Mesothelial cell of epicardium (in vitro differentiated cells): ENCODE data around the gene LAMC3. TPM values are rescaled to one million over a fixed set of nuclear protein-coding genes. Genes with fewer than 3 reads are reported as not detected.

Source experiments
- DNase-seq, 2 experiments: peaks; one replicate each; pipeline ENCODE4 v3.0.0; 2021; ENCODE audit warnings: low spot score in 2 of 2; ENCODE audit not compliant: unreplicated experiment in 2 of 2
- H3K27ac Mint-ChIP-seq: 2 replicates; pipeline ENCODE4 v1.8.0; 2021; ENCODE audit warnings: mixed read lengths
- H3K27me3 Mint-ChIP-seq: 2 replicates; pipeline ENCODE4 v1.8.0; 2021; ENCODE audit warnings: low read depth, mixed read lengths
- H3K36me3 Mint-ChIP-seq: 2 replicates; pipeline ENCODE4 v1.8.0; 2021; ENCODE audit warnings: mixed read lengths
- H3K4me1 Mint-ChIP-seq: 2 replicates; pipeline ENCODE4 v1.8.0; 2021; ENCODE audit warnings: mixed read lengths
- H3K4me3 Mint-ChIP-seq: 2 replicates; pipeline ENCODE4 v1.8.0; 2021; ENCODE audit warnings: mild to moderate bottlenecking, moderate library complexity, mixed read lengths
- H3K9me3 Mint-ChIP-seq: 2 replicates; pipeline ENCODE4 v1.8.0; 2021; ENCODE audit warnings: mixed read lengths
- total RNA-seq: library from RNA; stranded (reverse); gene quantifications from 3 replicates; pipeline ENCODE4 v1.2.1, GENCODE V29; 2021
- TF ChIP-seq, protein P1 (sequence below): fragments of 200-600 bp; sonication (generic); IDR thresholded peaks from one replicate; pipeline ENCODE4 v1.5.0; 2021; ENCODE audit warnings: antibody characterized with exemption; ENCODE audit not compliant: unreplicated experiment

The LAMC3 gene
- total RNA-seq, 1 donor from 2014 or later: 18.3 TPM

DNA sequence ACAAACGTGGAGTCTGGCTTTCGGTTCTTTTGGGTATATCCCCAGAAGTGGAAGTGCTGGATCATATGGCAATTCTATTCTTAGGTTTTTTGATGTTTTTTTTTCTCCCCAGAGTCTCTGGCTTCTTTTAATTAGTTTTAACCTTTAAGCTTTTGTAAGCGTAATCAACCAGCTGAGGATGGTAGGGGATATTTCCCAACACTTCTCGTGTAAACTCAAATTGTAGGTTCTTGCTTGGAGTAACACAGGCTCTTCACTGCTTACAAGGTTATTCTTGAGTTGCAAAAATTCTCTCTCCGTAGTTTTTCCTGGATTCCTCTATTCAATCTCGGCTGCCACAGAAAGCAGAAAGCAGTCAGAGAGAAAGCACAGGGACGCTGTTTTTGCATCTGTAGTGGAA lies 11.9 kb downstream of the LAMC3 start:
- TF ChIP-seq, protein P1, sequence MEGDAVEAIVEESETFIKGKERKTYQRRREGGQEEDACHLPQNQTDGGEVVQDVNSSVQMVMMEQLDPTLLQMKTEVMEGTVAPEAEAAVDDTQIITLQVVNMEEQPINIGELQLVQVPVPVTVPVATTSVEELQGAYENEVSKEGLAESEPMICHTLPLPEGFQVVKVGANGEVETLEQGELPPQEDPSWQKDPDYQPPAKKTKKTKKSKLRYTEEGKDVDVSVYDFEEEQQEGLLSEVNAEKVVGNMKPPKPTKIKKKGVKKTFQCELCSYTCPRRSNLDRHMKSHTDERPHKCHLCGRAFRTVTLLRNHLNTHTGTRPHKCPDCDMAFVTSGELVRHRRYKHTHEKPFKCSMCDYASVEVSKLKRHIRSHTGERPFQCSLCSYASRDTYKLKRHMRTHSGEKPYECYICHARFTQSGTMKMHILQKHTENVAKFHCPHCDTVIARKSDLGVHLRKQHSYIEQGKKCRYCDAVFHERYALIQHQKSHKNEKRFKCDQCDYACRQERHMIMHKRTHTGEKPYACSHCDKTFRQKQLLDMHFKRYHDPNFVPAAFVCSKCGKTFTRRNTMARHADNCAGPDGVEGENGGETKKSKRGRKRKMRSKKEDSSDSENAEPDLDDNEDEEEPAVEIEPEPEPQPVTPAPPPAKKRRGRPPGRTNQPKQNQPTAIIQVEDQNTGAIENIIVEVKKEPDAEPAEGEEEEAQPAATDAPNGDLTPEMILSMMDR: no peak
- peaks cover 4% of the 10 kb centered on the region for H3K4me1 Mint-ChIP-seq
- H3K4me3 Mint-ChIP-seq: no peak overlapping the region
- no peaks in the 10 kb centered on the region for H3K9me3 Mint-ChIP-seq
- no peaks in the 10 kb centered on the region for H3K36me3 Mint-ChIP-seq
- no peak overlapping the region for H3K27ac Mint-ChIP-seq
- H3K27me3 Mint-ChIP-seq: peaks cover 51% of the 10 kb centered on the region
- no peak for DNase-seq

DNA sequence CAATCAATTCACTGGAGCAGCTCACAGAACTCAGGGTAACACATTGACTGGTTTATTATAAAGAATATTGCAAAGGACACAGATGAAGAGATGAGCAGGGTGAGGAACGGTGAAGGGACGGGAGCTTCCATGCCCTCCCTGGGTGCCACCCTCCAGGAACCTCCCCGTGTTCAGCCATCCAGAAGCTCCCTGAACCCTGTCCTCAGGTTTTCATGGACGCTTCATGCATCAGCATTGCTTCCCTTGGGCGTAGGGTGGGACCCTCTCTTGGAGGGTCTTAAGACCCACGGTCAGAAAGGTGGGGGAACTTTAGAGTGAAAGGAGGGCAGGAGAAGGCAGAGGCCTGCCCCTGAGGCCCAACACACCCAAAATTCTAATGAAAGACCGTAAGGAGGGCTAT lies 12.8 kb downstream of the LAMC3 start:
- Mint-ChIP-seq H3K36me3 (no peaks in the 10 kb centered on the region), H3K27me3 (peaks cover 42% of the 10 kb centered on the region), H3K4me1 (peaks cover 4% of the 10 kb centered on the region), H3K9me3 (no peaks in the 10 kb centered on the region), H3K4me3 (no peak overlapping the region), H3K27ac (no peak overlapping the region)
- no peak for DNase-seq
- TF ChIP-seq, protein P1: no peak

DNA sequence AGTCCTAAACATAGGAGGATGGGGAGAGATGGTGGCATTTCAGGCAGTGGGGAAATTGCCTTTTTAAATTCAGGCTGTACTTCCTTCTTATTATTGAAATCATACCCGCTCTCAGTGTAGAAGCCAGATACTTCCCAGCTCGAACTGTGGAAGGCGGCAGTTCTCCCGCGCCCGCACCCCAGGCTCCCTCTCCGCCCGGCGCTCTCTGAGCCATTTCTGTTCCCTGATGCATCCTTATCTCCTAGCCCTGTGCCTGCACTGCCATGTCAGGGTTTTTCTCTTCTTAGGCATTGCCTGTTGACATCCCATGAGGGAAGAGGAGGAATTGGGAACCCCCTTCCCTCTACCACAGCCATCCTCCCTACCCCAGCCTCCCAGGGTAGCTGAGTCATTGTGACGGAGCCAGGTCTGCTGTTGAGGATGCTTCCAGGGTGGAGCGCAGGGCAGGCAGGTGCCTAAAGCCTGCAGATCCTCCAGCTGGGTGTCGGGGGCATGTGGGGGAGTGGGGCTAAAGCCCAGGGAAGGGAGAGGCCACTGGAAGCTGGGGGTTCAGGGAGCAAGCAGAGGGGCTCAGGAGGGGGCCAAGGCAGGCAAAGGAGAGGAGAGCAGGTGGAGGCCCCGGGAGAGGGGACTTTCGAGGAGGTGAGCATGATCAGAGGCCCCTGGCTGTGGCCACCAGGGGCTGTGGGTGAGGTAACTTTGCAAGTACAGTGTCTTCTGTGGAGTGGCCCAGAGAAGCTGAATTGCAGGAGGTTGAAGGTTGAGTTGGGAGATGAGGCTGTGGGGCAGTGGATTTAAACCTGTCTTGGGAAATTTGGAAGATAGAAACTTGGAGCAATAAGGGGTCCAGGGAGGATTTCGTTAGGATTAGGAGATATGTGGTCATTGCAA lies 16.2 kb downstream of the LAMC3 start:
- H3K36me3 Mint-ChIP-seq: no peaks in the 10 kb centered on the region
- no peaks in the 10 kb centered on the region for H3K4me1 Mint-ChIP-seq
- no peaks in the 10 kb centered on the region for H3K9me3 Mint-ChIP-seq
- TF ChIP-seq, protein P1: no peak
- H3K4me3 Mint-ChIP-seq: no peak overlapping the region
- no peak for DNase-seq
- peaks cover 31% of the 10 kb centered on the region for H3K27me3 Mint-ChIP-seq
- H3K27ac Mint-ChIP-seq: no peak overlapping the region

DNA sequence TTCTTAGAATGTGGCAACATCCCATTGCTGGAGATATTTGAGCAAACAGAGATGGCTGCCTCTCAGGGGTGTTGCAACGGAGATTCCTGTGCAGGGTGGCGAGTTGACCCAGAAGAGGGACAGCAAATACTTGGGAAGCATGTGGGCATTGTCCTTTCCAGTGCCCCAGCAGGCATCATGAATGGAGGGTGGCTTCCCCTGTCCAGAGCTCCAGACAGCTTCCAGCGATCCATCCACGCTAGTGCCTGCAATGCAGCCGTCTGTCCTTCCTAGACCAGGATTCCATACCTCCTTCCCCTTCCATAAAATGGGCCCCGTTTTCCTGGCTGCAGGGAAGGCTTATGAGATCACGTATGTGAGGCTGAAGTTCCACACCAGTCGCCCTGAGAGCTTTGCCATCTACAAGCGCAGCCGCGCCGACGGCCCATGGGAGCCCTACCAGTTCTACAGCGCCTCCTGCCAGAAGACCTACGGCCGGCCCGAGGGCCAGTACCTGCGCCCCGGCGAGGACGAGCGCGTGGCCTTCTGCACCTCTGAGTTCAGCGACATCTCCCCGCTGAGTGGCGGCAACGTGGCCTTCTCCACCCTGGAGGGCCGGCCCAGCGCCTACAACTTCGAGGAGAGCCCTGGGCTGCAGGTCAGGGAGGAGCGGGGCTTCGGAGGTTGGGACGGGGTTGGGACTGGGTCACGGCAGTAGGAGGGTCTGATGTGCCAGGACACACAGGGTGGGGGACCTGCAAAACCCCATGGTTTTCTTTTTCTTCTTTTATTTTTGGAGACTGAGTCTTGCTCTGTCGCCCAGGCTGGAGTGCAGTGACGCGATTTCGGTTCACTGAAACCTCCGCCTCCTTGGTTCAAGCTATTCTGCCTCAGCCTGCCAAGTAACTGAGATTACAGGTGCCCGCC lies 17.2 kb downstream of the LAMC3 start:
- no peak for DNase-seq
- H3K27me3 Mint-ChIP-seq: peaks cover 27% of the 10 kb centered on the region
- no peak overlapping the region for H3K27ac Mint-ChIP-seq
- no peak overlapping the region for H3K4me3 Mint-ChIP-seq
- H3K36me3 Mint-ChIP-seq: no peaks in the 10 kb centered on the region
- H3K4me1 Mint-ChIP-seq: no peaks in the 10 kb centered on the region
- no peaks in the 10 kb centered on the region for H3K9me3 Mint-ChIP-seq
- TF ChIP-seq, protein P1: no peak

DNA sequence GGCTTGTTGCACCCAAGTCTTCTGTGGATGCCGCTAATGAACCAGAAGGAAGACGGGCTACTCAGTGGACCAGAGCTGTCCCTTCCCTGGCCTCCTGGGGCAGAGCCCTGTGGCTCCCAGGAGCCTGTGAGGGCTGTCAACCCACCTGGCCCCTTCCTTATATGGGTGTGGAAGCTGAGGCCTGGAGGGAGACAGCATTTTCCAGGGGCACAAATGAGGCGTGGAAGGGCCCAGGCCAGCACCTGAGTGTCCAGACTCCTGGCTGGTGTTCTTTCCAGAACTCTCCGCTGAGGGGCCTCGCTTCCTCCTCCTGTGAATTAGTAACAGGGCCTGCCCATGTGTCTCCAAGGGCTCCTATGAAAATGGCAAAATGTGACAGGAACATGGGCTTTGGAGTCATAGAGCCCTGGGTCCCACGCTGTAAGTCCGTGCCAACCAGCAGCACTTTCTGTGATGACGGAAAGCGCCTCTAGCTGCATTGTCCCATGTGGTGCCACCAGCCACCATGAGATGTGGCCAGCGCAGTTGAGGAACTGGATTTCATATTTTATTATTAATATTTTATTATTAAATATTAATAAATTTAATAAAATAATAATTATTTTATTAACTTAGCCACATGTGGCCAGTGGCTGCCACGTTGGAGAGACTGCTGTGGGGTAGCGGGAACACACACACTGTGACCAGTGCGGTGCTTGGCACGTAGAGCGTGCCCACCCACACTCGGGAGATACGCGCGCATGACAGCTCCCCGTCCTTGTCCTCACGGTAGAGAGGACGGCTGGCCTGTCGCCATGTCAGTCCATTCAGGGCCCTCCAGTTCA lies 18.3 kb downstream of the LAMC3 start:
- no peak for DNase-seq
- no peak overlapping the region for H3K27ac Mint-ChIP-seq
- peaks cover 27% of the 10 kb centered on the region for H3K27me3 Mint-ChIP-seq
- no peaks in the 10 kb centered on the region for H3K4me1 Mint-ChIP-seq
- no peaks in the 10 kb centered on the region for H3K9me3 Mint-ChIP-seq
- no peak overlapping the region for H3K4me3 Mint-ChIP-seq
- TF ChIP-seq, protein P1: no peak
- H3K36me3 Mint-ChIP-seq: no peaks in the 10 kb centered on the region
